ENCODE data around the gene CC2D2A. TPM values are rescaled to one million over a fixed set of nuclear protein-coding genes. Genes with fewer than 3 reads are reported as not detected.

The CC2D2A gene
- total and polyA plus RNA-seq, 2 of the 13 experiments (the other 11 are each of a cell fraction or from before 2014, with no cell fraction given) = 4.2 to 7.2 TPM

- no peak overlapping the region for H3K4me2 ChIP-seq (ENCODE audit: low read depth, low read length)
- H3K27ac ChIP-seq (ENCODE audit: extremely low read length, insufficient read depth, low read length) = no peak overlapping the region
- H3K79me2 ChIP-seq (ENCODE audit: insufficient read depth, low read length) = no peaks in the 10 kb centered on the region
- intact Hi-C loops (cut with micrococcal nuclease; ENCODE audit: unreplicated experiment) (no loop called here), in situ Hi-C loops (cut with HindIII; ENCODE audit: extremely low pct_ligation_motif_present, low pct_unique_long_range_greater_than_20kb) (no loop called here)
- H3K4me1 ChIP-seq (ENCODE audit: insufficient read depth, low read length) = no peaks in the 10 kb centered on the region
- H3K9ac ChIP-seq (ENCODE audit: insufficient read depth, low read depth, low read length) = no peak overlapping the region
- CTCF ChIA-PET (ENCODE audit: low intra/inter-chr PET ratio, low total read pairs) = no interaction called here
- 80% methylated on average over 3 of the region's 3 CpGs for WGBS (ENCODE audit: low lambda C conversion rate)
- H3K4me3 ChIP-seq (replicated peaks in 1 of 3; ENCODE audit: insufficient read depth in 1 of 3, low read depth in 2 of 3, low read length in 3 of 3) = no peak overlapping the region
- ATAC-seq (no peak), DNase-seq (ENCODE audit: low spot score) (no peak), FAIRE-seq (no peak)
- no peak overlapping the region for H2AFZ ChIP-seq (ENCODE audit: low read length)
- POLR2A ChIA-PET = no interaction called here
- TF ChIP-seq YEATS2 (CRISPR knock-in tag; IDR thresholded peaks at IDR 0.05; ENCODE audit: borderline replicate concordance) (no peak), SALL1 (CRISPR knock-in tag; IDR thresholded peaks at IDR 0.05) (no peak), HNF4A (CRISPR knock-in tag; IDR thresholded peaks at IDR 0.05) (no peak), ZNF333 (CRISPR knock-in tag; IDR thresholded peaks at IDR 0.05; ENCODE audit: borderline replicate concordance) (no peak), KDM4B (CRISPR knock-in tag; IDR thresholded peaks at IDR 0.05) (no peak)
- no TSS peak for BruUV-seq (replicated peaks)
- no peaks in the 10 kb centered on the region for H3K27me3 ChIP-seq (ENCODE audit: control insufficient read depth in 1 of 2, insufficient read depth in 2 of 2, low read length in 2 of 2)
- H3K9me3 ChIP-seq (ENCODE audit: low read length) = no peaks in the 10 kb centered on the region
- no peaks in the 10 kb centered on the region for H3K36me3 ChIP-seq (replicated peaks in 1 of 2; ENCODE audit: control insufficient read depth in 1 of 2, insufficient read depth in 2 of 2, low read length in 2 of 2)
- no peaks in the 10 kb centered on the region for H4K20me1 ChIP-seq (ENCODE audit: insufficient read depth, low read length)
Observed at GRCh38 chr4:15587649-15588048, 118.0 kb downstream of the CC2D2A start.

GRCh38 chr4:15592799-15593198 is 123.1 kb downstream of the CC2D2A start:
- TF ChIP-seq ZNF260 (CRISPR knock-in tag; IDR thresholded peaks at IDR 0.05; ENCODE audit: borderline replicate concordance, low read depth) = no peak
- 77% methylated on average over 3 of the region's 3 CpGs for WGBS (ENCODE audit: low lambda C conversion rate)
- Histone ChIP-seq H3K4me3 (replicated peaks in 1 of 3; ENCODE audit: insufficient read depth in 1 of 3, low read depth in 2 of 3, low read length in 3 of 3) (no peak overlapping the region), H3K9ac (ENCODE audit: insufficient read depth, low read depth, low read length) (no peak overlapping the region), H3K4me1 (ENCODE audit: insufficient read depth, low read length) (no peaks in the 10 kb centered on the region), H4K20me1 (ENCODE audit: insufficient read depth, low read length) (no peaks in the 10 kb centered on the region), H2AFZ (ENCODE audit: low read length) (no peak overlapping the region), H3K27me3 (ENCODE audit: control insufficient read depth in 1 of 2, insufficient read depth in 2 of 2, low read length in 2 of 2) (no peaks in the 10 kb centered on the region), H3K27ac (ENCODE audit: extremely low read length, insufficient read depth, low read length) (no peak overlapping the region), H3K4me2 (ENCODE audit: low read depth, low read length) (no peak overlapping the region), H3K36me3 (replicated peaks in 1 of 2; ENCODE audit: control insufficient read depth in 1 of 2, insufficient read depth in 2 of 2, low read length in 2 of 2) (no peaks in the 10 kb centered on the region), H3K79me2 (ENCODE audit: insufficient read depth, low read length) (no peaks in the 10 kb centered on the region), H3K9me3 (ENCODE audit: low read length) (no peaks in the 10 kb centered on the region)
- intact Hi-C loops (cut with micrococcal nuclease; ENCODE audit: unreplicated experiment) (no loop called here), in situ Hi-C loops (cut with HindIII; ENCODE audit: extremely low pct_ligation_motif_present, low pct_unique_long_range_greater_than_20kb) (no loop called here)
- POLR2A ChIA-PET = no interaction called here
- no TSS peak for BruUV-seq (replicated peaks)
- FAIRE-seq (no peak), ATAC-seq (no peak), DNase-seq (ENCODE audit: low spot score) (no peak)
- CTCF ChIA-PET (ENCODE audit: low intra/inter-chr PET ratio, low total read pairs) = no interaction called here
